DND-41 (cell line): ENCODE measurements around the gene RPUSD1.

Experiments used
- CTCF ChIP-seq: IDR thresholded peaks from 2 replicates; pipeline ENCODE4 v1.5.1; 2012; ENCODE audit warnings: borderline replicate concordance, low read length, moderate library complexity, mild to moderate bottlenecking; ENCODE audit not compliant: poor library complexity, severe bottlenecking; ENCODE audit errors: extremely low read depth
- EZH2 ChIP-seq: IDR thresholded peaks from 3 replicates; pipeline ENCODE4 v1.6.1; 2012; ENCODE audit warnings: borderline replicate concordance, low read depth, mild to moderate bottlenecking, moderate library complexity, low read length, inconsistent platforms; ENCODE audit not compliant: severe bottlenecking

DNA sequence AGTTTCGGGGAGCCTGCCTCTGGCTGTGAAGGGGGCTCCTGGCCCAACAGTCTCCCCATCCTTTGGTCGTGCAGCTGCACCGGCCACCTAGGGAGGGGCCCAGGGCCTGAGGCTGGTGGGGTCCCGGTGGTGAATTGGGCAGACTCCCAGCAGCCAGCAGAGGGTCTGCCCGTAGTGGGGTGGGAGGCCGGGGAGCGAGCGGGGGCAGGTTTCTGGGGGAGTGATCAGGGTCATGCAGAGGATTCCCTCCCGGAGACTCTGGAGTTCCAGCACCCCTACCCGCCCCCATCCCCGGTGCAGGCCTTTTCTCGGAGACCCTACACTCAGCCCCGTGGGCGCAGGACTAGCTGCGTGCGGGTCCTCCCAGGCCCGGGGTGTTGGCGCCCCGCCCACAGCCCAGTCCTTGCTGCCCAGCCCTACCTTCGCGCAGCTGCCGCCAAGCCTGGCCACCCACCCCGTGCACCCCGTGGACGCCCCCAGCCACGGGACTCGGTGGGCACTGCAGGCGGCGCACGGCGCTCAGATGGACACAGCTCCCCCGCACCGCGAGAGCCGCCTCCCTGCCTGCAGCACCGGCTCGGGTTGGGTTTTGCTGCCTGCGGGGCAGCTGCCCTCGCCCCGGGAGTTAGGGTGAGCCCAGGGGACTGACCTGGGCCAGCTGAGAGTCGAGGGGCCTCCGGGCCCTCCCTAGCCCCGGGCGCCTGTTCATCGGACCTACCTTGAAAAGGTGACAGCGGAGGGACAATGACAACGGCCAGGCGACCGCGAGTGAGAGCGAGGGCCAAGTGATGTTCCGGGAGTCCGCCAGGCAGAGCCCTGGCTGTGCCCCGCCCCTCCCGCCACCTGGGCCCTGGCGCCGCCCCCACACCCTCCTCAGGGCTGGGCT, 12.0 kb upstream of the RPUSD1 start, which contains the start of gene GNG13:
- TF ChIP-seq CTCF (no peak), EZH2 (no peak)
